Chondrocyte (in vitro differentiated cells): ENCODE measurements around the gene SENP3. TPM values are rescaled to one million over a fixed set of nuclear protein-coding genes. Genes with fewer than 3 reads are reported as not detected.

ENCODE experiments used
- DNase-seq: peaks from one replicate; pipeline ENCODE4 v3.0.0; 2021; ENCODE audit warnings: mixed read lengths, low spot score
- H3K27ac Mint-ChIP-seq: one replicate; pipeline ENCODE4 v1.8.0; 2021; ENCODE audit warnings: mild to moderate bottlenecking, moderate library complexity, mixed read lengths; ENCODE audit not compliant: unreplicated experiment
- H3K27me3 Mint-ChIP-seq: 2 replicates; pipeline ENCODE4 v1.8.0; 2021; ENCODE audit warnings: low read depth, mixed read lengths
- H3K36me3 Mint-ChIP-seq: 2 replicates; pipeline ENCODE4 v1.8.0; 2021; ENCODE audit warnings: low read depth, mixed read lengths
- H3K4me1 Mint-ChIP-seq: 2 replicates; pipeline ENCODE4 v1.8.0; 2021; ENCODE audit warnings: low read depth, mild to moderate bottlenecking, mixed read lengths
- H3K4me3 Mint-ChIP-seq: one replicate; pipeline ENCODE4 v1.8.0; 2021; ENCODE audit warnings: mild to moderate bottlenecking, moderate library complexity, mixed read lengths; ENCODE audit not compliant: unreplicated experiment
- H3K9me3 Mint-ChIP-seq: 2 replicates; pipeline ENCODE4 v1.8.0; 2021; ENCODE audit warnings: low read depth, mixed read lengths
- total RNA-seq: library from RNA; stranded (reverse); gene quantifications from 3 replicates; pipeline ENCODE4 v1.2.1, GENCODE V29; 2021
- TF ChIP-seq, protein P1 (sequence below): fragments of 200-600 bp; sonication (generic); IDR thresholded peaks from 2 replicates; pipeline ENCODE4 v1.5.0; 2021; ENCODE audit warnings: antibody characterized with exemption, mild to moderate bottlenecking, moderate library complexity

Gene SENP3
- total RNA-seq, 1 donor from 2014 or later: 49.4 TPM

DNA sequence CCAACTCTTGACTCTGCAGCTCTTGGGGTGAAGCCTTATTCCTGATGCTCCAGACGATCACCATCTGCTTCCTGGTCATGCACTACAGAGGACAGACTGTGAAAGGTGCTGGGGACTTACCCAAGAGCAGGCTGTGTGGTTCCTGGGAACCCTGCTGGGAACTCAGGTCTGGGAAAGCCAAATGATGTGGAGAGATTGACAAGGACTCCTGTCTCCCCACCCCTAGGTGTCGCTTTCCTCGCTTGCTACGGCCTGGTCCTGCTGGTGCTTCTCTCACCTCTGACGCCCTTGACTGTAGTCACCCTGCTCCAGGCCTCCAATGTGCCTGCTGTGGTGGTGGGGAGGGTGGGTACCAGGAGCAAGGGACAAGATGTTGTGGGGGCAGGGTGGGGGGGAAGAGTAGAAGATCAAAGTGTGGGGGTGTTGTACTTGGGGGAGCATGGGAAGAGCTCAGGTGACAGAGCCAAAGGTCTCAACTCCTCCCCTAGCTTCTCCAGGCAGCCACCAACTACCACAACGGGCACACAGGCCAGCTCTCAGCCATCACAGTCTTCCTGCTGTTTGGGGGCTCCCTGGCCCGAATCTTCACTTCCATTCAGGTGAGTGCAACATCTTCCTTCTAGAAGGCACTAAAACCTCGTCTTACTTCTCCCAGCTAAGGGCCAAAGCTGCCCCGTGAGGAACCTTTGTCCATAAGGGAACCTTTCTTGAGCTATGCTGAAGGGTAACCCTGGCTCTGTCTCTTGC lies 25.1 kb downstream of the SENP3 start:
- TF ChIP-seq, protein P1, sequence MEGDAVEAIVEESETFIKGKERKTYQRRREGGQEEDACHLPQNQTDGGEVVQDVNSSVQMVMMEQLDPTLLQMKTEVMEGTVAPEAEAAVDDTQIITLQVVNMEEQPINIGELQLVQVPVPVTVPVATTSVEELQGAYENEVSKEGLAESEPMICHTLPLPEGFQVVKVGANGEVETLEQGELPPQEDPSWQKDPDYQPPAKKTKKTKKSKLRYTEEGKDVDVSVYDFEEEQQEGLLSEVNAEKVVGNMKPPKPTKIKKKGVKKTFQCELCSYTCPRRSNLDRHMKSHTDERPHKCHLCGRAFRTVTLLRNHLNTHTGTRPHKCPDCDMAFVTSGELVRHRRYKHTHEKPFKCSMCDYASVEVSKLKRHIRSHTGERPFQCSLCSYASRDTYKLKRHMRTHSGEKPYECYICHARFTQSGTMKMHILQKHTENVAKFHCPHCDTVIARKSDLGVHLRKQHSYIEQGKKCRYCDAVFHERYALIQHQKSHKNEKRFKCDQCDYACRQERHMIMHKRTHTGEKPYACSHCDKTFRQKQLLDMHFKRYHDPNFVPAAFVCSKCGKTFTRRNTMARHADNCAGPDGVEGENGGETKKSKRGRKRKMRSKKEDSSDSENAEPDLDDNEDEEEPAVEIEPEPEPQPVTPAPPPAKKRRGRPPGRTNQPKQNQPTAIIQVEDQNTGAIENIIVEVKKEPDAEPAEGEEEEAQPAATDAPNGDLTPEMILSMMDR: no peak
- peak overlapping the region; percentile 92 for H3K27ac Mint-ChIP-seq
- no peak for DNase-seq
- H3K9me3 Mint-ChIP-seq: no peaks in the 10 kb centered on the region
- H3K4me1 Mint-ChIP-seq: peaks cover 58% of the 10 kb centered on the region
- H3K4me3 Mint-ChIP-seq: peak overlapping the region; percentile 47
- H3K36me3 Mint-ChIP-seq: peaks cover 14% of the 10 kb centered on the region
- no peaks in the 10 kb centered on the region for H3K27me3 Mint-ChIP-seq

DNA sequence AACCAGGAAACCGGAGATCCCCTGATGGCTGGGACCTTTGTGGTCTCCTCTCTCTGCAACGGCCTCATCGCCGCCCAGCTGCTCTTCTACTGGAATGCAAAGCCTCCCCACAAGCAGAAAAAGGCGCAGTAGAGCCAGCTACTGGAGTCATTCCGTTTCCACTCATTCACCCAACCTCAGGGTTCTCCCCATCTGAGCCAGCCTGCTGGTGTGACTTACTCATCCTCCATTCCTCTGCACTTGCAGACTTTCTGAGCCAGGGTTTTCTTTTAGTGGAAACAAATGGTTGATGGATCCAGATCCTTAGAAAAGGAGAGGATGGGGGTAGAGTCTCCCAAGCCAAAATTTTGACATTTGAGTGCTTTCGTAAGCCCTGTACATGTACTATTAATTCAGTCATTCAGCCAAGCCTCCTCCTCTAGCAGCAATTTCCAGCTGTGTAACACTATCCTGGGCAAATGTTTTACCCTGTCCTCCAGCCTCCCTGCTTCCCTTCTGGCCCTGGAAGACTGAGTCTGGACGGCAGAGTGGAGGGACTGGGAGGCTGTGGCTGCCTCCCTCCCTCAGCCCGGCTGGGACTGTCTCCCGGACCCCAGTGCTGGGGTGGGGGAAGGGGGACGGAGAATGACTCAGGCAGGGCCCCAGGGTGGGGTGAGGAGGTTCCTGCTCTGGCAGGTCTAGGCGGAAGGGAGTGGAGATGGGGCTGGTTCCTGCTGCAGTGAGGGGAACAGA lies 25.9 kb downstream of the SENP3 start:
- TF ChIP-seq, protein P1: no peak
- Mint-ChIP-seq H3K4me3 (peak overlapping the region; percentile 47), H3K9me3 (no peaks in the 10 kb centered on the region), H3K36me3 (peaks cover 16% of the 10 kb centered on the region), H3K27ac (peak overlapping the region; percentile 92), H3K27me3 (no peaks in the 10 kb centered on the region), H3K4me1 (peaks cover 51% of the 10 kb centered on the region)
- no peak for DNase-seq

DNA sequence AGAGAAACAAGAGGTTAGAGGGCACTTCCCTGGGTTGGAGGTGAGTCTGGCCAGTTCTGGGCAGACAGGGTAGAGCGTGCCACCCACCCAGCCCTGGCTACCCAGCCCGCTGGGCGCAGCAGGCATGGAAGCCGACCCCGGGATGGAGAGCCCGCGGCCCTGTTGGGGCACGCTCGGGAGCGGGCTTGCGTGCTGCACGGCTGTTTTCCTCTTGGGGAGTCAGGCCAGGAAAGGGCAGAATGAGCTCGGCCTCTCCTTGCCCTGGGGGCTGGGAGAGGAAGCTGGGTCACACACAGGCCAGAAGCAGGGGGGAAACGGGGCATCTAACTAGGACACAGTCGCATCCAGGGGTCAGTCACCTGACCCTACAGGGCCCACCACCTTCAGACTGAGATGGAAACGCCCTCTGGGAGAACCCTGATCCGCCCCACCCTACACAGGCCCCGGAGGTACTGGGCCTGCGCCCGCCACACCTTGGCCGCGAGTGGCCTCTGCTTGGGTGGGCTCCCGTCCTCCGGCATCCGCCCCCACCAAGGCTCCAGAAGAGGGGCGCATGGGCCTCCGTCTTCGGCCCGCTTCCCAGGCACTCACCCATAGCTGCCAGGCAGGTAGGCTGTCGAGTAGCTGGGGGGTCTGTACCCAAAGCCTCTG lies 27.0 kb downstream of the SENP3 start:
- Mint-ChIP-seq H3K4me1 (peaks cover 46% of the 10 kb centered on the region), H3K4me3 (no peak overlapping the region), H3K27ac (peak overlapping the region; percentile 92), H3K36me3 (peaks cover 23% of the 10 kb centered on the region), H3K9me3 (no peaks in the 10 kb centered on the region), H3K27me3 (no peaks in the 10 kb centered on the region)
- DNase-seq: no peak
- TF ChIP-seq, protein P1: no peak

DNA sequence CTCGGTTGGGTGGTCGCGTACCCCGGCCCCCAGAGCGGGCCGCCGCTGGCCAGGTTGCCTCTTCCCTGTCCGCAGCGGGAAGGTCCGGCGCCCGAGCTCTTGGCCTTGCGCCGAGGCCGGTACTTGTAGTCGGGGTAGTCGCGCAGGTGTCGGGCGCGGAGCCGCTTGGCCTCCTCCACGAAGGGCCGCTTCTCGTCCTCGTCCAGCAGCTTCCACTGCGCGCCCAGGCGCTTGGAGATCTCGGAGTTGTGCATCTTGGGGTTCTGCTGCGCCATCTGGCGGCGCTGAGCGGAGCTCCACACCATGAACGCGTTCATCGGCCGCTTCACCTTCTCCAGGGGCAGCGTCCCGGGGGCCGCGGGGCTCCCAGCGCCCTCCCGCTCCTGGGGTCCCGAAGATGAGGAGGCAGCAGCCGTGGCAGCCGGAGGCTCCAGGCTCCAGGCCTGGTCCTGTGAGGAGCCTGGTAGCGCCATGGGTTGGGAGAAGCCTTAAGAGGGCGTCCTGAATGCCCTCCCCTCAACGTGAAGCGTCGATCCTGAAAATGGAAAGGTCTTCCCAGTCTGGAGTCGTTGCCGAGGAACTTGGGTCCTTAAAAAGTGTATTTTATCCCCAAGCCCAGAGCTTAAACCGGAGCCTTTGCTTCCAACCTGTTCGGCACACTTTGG lies 27.6 kb downstream of the SENP3 start:
- DNase-seq: peak; percentile 97
- Mint-ChIP-seq H3K4me3 (no peak overlapping the region), H3K27ac (no peak overlapping the region), H3K4me1 (peaks cover 45% of the 10 kb centered on the region), H3K36me3 (peaks cover 30% of the 10 kb centered on the region), H3K27me3 (no peaks in the 10 kb centered on the region), H3K9me3 (no peaks in the 10 kb centered on the region)
- TF ChIP-seq, protein P1: peak; percentile 87
